Activated CD4-positive, alpha-beta T cell treated with anti-CD3 and anti-CD28 coated beads, Interleukin-2, Interleukin-6, amounts not matched to agents 100 ng/mL and 50 ng/mL, durations not matched to agents 16 hours and 8 hours (primary cell): Measurements from ENCODE around the gene RHOF.

Experiments used
- DNase-seq: peaks from one replicate; pipeline ENCODE4 v3.0.0-alpha.2; 2020

RHOF gene

GRCh38 chr12:121740847-121741246 is 52.6 kb downstream of the RHOF start:
- DNase-seq = no peak

DNA sequence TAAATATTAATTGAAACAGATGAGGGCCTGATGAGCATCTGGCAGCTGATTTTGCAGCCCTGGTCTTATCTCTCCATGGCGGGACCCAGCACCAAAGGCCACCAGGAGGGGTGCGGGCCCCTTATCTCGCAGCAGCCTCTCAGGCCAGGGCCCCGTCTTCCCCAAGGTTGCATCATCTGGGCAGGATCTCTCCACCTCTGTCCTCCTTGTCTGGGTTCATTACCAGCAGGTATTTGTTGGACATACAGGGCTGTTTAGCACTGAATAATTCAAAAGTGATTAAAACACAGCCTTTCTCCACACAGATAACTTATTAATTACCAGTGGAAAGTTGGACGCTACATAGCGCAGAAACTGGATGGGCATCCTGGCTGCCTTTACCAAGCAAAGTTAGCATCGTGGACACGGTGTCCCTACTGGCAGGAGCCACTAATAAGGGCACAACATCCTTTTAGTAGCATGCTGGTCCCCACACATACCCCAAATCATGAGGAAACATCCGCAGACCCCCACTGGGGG is 55.1 kb downstream of the RHOF start:
- DNase-seq = no peak

DNA sequence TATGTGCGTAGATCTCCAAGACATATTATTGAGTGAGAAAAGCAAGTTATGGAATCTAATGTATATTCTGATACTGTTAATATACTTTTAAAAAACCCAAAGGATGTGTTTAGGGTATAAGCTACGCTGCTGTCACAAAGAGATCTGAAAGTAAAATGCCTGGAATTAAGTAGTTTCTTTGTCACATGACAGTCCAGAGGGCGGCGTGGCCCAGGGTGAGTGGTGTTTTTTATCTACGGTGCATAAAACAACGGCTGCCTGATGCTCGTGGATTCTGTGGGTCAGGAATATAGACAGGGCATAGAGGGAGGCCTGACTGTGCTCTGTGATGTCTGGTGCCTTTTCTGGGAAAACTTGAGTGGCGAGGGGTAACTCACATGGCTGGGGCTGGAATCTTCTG is 59.6 kb downstream of the RHOF start:
- DNase-seq = no peak

GRCh38 chr12:121731473-121731872 is 62.0 kb downstream of the RHOF start:
- no peak for DNase-seq

- DNase-seq = no peak
Observed at GRCh38 chr12:121729021-121729420, 64.5 kb downstream of the RHOF start.
